GM04503 (cell line): ENCODE data around the gene CTTNBP2.
"Not testable (repeated sequence)": the region's sequence is repeated elsewhere in the genome, so short reads cannot be mapped to it uniquely, and the experiment has no call there.

ENCODE experiments used
- DNase-seq: peaks from one replicate; pipeline ENCODE4 v3.0.0-alpha.2; 2012; ENCODE audit warnings: low read depth

CTTNBP2 gene

DNA sequence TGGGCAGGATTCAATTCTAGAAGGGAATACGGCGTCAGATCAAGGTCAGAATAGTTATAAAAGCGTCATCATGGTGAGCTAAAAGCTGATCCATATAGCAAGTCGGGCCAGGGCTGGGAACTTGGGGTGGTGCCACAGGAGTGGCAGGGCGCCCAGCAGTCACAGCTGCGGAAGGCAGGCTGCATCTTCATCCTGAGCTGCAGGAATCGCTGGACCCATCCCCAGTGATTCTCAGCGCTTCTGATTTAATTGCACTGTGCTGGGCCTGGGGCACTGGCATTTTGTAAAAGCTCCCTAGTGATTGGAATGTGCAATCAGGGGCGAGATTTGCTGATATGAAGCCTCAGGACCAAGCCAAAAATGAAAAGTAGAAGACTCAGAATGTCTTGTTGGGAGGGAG, 135.3 kb downstream of the CTTNBP2 start:
- DNase-seq = no peak

DNA sequence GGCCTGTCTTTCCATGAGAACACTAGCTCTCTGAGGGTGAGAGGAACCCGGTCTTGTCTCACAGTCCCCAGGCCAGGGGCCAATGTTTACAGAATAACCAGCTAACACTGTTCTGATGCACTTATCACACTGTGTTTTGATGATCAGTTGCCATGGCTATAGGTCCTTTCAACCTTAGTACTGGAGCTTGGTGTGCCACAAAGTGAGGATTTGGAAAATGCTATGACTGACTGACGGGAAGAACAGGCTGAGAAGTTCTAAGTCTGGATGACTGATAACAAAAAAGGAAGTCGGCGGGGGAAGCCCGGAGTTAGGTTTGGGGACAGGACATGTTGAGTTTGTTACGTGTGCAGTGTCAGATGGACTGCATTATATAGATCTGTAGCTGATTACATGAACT, 141.8 kb downstream of the CTTNBP2 start:
- no peak for DNase-seq

DNA sequence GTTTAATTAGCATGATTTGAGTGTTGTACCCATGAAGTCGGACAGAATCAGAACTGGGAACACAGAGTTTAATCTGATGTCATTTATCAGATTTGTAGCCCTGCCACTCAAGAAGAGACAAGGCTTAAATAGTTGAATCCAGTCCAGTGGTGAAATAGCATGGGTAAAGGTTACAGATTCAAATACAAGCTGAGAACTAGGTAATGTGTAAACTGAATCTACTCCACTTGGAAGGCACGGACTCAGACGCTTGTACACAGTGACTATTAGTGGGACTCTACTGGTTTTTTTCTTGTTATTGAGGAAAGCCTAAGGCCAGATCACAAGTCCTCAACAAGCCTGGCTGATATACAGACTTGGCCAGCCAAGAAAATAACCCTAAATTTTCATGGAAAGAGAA, 142.9 kb downstream of the CTTNBP2 start:
- no peak for DNase-seq

DNA sequence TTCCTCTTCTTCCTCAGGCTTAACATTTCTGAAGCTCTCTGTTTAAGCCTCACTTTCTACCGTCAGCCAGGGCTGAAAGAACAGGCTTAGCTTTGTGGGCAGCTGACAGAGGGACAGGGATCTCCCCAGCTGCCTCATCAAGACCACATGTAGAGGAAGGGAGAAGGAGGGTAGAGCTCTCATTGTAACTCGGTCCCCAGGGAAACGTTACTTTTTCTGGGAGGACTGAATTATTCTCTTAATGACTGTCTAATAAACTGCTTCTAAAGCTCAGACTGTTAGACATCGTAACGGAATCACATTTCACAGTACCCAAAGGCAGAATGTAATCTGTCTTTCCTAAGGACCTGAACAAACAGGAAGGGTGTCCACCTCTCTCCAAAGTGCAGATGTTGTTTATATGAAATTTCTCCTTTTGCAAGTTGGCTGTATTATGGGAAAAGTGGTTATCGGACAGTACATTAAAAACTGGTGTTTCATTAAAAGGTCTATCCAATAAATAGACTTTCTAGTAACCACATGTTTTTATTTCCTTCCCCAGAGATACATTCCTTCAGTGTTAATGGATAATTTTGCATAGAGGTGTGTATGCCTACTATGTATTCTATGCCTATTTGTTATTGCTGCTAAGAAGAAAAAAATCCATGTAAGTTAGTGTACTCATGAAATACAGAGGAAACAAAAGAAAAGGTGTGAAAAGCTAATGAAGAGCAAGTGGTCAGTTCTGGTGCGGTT, 144.2 kb downstream of the CTTNBP2 start:
- no peak for DNase-seq

DNA sequence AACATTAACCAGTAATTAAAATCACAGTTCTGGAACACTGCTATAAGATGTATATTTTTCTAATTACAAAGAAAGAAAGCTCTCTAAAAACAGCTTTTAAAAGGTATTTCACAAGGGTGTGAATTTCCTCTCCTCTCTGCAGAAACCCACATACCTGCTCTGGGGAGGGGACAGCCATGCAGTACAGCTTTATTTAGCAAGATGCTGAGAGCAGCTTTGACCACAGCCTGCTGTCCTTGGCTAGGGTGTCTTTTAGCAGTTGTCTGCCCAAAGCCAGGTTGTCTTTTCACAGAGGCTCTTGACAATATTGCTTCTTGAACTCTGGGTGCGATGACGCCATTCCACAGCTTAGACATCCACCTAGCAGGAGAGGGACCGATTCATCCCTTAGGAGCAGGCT, 148.3 kb downstream of the CTTNBP2 start:
- DNase-seq = no peak

DNA sequence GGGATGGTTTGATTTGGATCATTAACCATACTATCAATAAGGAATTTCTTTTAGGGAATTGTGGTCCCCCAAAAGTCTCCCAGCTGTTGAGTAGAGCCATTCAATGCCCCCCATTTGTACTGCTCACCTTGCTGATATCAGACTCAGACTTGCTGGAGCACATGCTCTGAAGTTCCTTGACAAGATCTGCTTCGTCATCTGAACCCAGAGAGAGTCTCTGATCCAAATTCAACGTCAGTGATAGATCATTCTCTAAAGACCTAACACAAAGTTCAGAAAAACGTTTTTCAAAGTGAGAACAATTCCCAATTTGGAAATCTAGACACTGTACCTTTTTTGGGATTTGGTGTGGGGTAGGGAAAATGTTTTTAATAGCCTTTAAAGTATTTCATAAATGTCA, 153.9 kb downstream of the CTTNBP2 start:
- DNase-seq = no peak

DNA sequence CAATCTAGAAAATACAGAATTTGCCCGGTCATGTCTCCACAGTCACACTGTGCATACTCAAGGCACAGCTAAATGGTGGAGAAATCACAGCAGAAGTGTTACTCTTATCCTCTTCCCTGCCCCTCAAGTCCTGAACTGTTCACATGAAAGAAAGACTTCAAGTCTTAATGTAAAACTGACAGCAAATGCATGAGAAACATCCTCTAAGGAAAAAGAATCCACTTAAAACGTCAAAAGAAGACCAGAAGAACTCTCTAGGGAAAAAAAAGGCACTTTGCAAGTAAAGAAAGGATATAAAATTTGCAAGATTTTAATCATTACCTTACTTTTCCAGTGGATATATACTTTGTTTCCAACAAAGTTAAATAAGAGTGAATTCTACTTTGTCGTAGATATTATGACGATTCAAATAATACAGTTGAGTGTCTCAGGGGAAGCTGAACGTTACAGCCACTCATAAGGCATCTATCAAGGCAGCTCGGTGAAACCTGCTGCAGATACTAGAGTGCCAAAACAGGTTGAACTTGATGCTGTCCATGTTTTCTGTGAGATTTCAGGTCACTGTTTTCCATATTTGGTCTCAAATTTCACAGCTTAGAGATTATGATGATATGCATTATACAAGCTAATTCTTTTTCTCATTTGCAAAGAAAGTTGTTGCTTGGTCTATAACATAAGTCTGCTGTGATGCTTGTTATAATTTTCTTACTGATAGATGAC, 155.0 kb downstream of the CTTNBP2 start:
- DNase-seq = no peak

DNA sequence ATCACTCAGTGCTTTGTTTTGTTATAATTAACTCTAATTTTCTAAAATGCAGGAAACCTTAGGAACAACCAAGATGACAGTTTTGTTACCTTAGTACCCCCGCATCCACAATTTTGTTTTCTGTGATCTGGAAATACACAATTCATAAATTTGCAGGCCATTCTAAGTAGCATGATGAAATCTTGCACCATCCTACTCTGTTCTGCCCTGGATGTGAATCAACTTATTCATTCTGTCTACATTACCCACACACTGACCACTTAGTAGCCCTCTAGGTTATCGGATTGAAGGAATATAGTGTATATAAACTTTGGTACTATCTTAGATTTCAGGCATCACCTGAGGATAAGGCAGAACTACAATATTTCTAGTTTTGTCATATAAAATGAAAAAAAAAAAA, 155.9 kb downstream of the CTTNBP2 start:
- no peak for DNase-seq

DNA sequence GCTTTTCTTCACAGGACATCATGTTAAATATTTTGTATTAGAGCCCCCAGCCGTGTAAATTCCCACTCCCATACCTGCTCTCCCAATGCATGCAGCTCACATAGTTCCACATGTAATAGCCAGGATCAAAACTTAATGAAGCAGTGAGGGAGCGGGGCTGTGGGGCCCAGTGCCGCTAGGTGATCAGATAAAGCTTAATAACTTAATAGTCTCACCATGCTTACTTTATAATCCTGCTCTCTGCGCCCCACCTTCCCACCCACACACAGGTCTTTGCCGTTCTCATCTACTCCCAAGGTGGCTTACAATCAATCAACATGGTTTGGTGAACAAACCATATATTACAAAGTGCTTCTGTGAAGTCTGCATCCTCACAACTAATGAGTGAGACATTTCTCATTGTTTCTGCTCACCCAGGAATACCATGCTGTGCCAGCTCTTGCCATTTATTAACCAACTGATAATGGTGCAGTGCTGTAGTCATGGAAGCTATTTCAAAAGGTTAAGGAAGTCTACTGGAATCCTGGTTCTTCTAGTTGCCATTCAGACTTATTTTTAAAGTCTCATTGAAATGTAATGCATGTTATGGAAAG, 156.4 kb downstream of the CTTNBP2 start:
- no peak for DNase-seq

DNA sequence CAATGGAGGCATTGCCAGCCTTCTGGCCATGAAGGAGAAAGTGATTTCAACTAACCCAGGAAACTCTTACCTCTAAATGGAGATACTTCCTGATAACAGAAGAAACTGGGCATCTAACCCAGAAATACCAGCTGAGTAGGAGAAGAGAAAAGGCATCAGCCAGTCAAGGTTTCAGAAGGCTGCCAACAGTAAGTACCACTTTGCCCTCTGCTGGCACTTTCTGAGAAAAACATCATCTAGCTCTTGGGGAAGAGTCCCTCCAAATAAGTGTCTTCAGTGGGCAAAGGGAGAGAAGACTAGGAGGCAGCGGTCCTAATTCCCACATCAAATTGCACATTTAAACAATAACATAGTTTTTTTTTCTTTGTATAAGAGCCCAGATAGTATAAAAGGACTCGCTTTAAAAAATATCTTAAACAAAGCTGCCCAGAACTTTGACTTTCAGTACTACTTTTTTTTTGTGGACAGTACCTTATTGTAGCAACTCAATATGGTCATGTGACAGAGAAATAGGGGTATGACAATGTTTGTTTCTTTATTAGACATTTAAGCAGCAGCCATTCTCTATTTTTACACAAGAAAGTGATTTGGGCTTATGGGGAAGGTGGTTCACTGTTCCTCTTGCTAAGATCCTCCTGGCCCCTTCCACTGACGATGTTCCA, 157.3 kb downstream of the CTTNBP2 start:
- peak; percentile 6 for DNase-seq

DNA sequence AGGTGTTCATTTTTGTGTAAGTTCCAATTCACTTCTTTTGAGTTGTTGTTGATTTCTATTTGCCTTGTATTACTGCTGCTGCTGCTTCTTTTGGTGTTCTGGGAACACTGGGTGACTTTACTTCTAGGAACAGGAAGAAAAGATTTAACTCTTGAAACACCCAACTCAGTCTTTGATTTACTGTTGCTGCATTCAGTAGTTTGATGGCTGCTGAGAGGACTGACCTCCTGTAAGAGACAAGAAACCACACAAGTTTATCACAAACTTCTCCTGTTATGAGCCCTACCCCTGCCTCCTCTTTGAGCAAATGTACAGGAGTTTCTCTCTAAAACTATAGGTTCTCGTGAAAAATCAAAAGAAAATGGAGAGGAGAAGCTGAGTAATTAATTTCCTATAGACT, 161.7 kb downstream of the CTTNBP2 start:
- DNase-seq = no peak

DNA sequence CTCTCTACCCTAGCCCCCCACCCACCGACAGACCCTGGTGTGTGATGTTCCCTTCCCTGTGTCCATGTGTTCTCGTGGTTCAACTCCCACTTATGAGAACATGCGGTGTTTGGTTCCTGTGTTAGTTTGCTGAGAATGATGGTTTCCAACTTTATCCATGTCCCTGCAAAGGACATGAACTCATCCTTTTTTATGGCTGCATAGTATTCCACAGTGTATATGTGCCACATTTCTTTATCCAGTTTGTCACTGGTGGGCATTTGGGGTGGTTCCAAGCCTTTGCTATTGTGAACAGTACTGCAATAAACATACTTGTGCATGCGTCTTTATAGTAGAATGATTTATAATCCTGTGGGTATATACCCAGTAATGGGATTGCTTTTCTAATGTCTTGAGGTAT, 165.1 kb downstream of the CTTNBP2 start:
- DNase-seq = not testable (repeated sequence)

DNA sequence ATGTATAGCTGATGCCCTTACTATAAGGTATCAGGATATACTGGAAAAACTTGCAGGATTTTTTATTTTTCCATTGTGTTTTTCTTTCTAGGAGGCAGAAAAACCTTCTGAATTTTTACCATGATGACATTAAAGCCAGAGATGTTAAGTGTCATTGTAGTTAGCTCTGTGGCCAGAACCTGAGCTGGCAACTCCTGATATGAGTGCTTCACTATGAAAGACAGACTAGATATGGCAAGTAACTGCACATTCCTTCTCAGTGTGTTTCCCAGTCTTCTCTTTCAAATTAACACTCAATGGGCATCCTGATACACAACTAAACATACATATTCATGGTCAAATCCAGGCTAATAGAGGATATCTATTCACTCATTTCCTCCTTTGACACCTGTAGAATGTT, 166.2 kb downstream of the CTTNBP2 start:
- DNase-seq = no peak

DNA sequence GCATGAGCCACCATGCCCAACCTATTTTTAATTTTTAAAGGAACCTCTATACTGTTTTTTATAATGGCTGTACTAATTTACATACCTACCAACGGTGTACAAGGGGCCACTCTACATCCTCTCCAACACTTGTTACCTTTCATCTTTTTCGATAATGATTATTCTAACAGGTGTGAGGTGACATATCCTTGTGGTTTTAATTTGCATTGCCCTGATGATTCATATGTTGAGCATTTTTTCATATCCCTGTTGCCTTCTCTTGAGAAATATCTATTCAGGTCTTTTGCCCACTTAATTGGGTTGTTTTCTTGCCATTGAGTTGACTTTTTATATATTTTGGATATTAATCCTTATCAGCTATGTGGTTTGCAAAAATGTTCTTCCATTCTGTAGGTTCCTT, 167.0 kb downstream of the CTTNBP2 start:
- no peak for DNase-seq

DNA sequence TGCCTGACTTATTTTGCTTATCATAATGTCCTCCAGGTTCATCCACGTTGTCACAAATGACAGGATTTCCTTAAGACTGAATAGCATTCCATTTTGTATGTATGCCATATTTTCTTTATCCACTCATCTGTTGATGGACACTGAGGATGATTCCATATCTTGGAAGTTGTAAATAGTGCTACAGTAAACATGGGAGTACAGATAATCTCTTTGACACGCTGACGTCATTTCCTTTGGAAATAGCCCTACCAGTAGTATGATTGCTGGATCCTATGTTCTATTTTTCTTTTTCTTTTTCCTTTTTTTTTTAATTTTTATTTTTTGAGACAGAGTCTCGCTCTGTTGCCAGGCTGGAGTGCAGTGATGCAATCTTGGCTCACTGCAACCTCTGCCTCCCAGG, 167.6 kb downstream of the CTTNBP2 start:
- DNase-seq = no peak

DNA sequence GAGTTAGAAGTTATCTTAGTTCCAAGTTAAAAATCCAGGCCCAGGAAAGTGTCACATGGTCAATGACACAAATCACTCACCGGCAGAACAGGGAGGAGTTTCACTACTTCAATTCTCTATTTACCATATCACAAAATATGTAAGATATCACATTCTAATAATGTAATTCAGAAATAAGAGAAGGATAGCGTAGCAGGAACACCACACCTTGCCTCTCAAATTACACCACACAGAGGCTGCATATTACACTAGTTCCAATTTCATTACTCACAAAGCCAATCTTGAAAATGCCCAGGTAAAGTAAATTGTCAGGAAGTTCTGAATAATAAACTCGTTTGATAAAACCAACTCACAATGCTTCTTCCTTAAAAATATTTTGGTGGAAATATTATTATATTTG, 169.2 kb downstream of the CTTNBP2 start:
- DNase-seq = no peak

DNA sequence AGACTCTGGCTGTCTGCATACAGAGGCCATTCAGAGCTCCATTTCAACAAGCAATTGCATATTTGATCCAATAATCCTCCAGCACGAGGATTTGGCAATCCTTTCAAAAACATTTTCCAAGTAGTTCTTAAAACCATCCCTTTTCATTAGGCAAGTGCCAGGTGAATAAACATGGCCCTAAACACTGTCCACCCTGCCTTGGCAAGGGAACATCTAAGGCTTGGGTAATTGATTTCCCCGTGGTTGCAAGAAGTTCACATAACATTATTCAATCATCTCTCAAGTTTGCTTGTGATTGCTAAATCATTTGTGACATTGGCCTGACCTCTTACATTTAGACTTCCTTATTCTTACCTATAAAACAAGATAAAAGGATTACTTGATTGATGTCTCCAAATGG, 175.2 kb downstream of the CTTNBP2 start:
- DNase-seq = no peak

DNA sequence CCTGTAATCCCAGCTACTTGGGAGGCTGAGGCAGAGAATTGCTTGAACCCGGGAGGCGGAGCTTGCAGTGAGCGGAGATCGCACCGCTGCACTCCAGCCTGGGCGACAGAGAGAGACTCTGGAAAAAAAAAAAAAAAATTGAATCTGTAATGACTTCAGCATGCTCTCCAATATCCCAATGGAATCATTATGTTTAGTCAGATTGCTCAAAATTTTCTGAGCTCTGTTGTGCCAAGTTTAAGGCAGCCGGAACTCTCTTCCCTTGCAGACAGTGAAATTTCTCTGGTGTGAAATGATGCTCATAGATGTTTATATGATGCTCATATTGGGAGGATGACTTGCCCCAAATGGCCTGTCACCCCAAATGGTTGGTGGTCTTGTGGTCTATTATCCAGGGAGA, 180.9 kb downstream of the CTTNBP2 start:
- no peak for DNase-seq

DNA sequence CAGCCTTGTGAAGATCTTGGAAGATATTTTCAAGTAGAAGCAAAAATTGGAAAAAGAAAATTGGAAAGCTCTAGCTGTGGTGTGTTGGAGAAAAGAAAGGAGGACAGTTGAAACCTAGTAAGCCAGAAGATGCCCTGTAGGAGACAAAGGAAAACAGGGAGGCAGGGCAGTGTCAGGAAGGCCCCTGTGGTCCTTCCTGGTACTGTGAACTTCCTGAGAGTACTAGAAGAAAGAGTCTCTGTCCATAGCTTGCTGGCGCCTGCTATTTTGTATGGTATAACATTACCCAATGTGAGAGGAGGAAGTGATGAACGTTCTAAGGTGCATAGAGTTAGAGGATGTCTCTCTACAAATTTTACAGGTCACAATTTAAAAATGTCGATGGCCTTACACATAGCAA, 183.1 kb downstream of the CTTNBP2 start:
- DNase-seq = no peak

DNA sequence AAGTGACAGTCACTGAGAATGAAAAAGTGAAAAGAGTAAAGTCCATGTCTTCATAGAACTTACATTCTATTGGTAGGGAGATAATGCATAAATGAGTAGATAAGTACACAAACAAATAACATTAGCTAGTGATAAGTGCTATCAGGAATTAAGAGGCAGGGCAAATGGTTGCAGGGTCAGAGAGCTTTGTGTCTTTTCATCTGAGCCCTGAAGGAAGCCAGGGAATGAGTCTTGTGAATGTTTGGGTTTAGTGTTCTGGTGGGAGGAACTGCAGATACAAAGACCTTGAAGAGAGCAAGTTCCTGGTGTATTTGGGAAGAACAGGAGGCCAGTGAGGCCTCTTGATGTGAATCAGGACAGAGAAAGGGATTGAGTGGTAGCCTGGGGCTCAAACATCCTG, 183.8 kb downstream of the CTTNBP2 start:
- DNase-seq = no peak

DNA sequence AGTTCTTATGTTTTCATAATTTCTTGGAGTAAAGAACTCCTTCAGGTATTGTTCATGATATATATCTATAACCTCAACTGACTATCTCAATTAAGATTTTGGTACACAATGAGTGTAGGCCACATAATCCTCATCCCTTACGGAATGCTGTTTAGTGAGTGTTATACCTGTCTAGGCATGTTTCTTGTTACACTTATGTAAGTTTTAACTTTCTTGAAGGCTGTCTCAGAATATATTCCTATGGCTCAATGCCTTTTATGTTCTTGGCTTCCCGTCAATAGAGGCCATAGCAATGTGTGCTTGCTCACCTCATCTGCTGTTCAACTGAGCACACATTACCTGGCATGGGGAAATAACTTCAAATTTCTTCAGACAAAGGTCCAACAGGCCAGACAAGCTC, 185.1 kb downstream of the CTTNBP2 start:
- no peak for DNase-seq

DNA sequence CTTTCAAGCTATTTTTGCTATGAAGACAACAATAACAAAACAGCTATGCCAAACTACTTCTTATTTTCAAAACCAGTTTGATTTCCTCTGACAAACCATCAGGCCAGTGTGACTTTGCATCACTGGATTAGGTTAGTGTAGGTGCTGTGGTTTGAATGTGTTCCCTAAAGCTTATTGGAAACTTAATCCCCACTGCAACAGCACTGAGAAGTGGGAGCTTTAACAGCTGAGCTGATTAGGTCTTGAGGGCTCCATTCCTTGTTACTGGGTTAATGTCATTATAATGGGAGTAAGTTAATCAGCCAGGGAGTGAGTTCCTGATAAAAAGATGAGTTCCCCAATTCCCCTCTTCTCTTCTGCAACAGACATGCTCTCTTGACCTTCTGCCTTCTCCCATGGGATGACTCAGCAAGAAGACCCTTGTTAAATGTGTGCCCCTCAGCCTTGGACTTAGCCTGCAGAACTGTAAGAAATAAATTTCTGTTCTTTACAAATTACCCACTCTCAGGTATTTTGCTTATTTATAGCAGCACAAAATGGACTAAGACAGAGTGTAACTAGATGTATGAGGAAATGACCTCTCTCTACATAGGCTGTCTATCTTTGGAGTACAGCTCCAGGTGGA, 186.8 kb downstream of the CTTNBP2 start:
- no peak for DNase-seq

DNA sequence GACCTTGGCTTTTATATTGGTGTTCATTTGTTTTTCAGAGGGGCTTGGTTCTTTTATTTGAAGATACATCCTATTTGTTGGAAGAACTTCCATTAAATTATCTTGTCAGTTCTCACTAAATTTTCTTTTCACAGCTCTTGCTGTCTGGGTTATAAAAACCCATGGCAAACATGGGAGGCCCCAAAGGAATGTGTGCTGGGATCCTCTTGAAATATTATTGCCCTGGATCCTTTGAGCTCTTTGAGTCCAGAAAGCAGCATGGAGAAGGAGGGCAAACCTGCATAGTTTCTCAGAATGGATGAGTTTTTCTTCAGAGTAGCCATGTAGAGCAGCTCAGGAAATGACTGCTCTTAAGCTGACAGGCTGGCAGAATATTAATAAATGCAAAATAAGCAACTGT, 187.4 kb downstream of the CTTNBP2 start:
- no peak for DNase-seq
